Measurements from ENCODE around the gene C15orf39. TPM values are rescaled to one million over a fixed set of nuclear protein-coding genes. Genes with fewer than 3 reads are reported as not detected.

Gene C15orf39
- total RNA-seq, 1 experiment from 2014 or later: 86.5 TPM

DNA sequence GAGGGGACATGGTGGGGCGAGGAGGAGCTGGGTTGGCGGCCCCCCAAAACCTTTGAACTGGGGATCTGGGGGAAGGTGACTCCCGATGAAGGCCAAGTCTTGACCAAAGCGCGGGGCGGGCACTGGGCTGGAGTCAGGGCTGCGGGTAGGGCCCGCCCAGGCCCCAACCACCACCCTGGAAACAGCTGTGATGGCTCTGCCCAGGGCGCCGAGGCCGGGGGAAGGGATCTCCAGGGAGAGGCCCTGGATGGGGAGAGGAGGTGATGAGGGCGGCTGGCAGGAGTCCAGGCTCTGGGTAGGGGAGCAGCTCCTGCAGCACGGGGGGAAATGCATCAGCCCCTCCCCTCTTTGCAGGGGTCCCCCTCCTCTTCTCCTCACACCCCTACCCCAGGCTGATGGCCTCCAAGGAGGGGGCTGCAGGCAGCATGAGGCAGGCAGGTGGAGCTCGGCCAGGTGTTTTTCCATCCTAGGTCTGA, 5.9 kb upstream of the C15orf39 start:
- TF ChIP-seq CTCF (IDR thresholded peaks at IDR 0.05; ENCODE audit: unreplicated experiment): no peak
- CTCF ChIA-PET: interaction anchor here (1.1 to 1.5 kb wide), 3 partner anchors 20 to 39 kb away, joined by 3 to 5 read pairs (median 3); no protein-coding TSS in a partner anchor
- Mint-ChIP-seq H3K4me1 (ENCODE audit: low read depth, unreplicated experiment) (peaks cover 29% of the 10 kb centered on the region), H3K9me3 (ENCODE audit: low read depth, unreplicated experiment) (peaks cover under 1% of the 10 kb centered on the region), H3K36me3 (ENCODE audit: insufficient read depth, unreplicated experiment) (peaks cover 8% of the 10 kb centered on the region), H3K27me3 (ENCODE audit: unreplicated experiment) (no peaks in the 10 kb centered on the region), H3K4me3 (ENCODE audit: low read depth, unreplicated experiment) (no peak overlapping the region), H3K27ac (ENCODE audit: unreplicated experiment) (no peak overlapping the region)
- BruUV-seq (replicated peaks): no TSS peak
- no peak for DNase-seq
- intact Hi-C loops (cut with micrococcal nuclease; ENCODE audit: unreplicated experiment): no loop called here

DNA sequence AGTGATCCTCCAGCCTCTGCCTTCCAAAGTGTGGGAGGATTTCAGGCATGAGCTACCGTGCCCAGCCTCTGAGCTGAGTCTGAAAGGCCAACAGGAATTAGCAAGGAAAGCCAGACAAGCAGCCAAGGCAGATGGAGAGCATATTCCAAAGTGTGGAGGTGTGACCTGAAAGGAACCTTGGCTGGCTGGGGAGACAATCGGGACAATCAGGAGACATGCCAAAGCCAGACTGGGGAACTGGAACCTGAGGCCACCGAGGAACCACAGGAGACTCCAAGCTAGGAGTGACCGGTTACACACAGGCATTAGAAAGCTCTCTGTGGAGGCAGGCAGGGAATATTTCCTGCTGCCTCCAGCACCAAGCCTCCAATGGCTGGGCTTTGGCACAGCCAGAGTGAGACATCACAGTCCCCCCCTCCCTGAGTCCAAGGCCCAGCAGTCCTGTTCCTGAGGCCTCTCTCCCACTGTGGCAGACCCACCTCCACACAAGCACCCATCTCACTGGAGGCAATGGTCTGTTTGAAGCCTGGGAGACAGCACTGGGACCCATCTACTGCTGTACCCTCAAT, 4.5 kb upstream of the C15orf39 start:
- intact Hi-C loops (cut with micrococcal nuclease; ENCODE audit: unreplicated experiment): no loop called here
- Mint-ChIP-seq H3K36me3 (ENCODE audit: insufficient read depth, unreplicated experiment) (peaks cover 22% of the 10 kb centered on the region), H3K9me3 (ENCODE audit: low read depth, unreplicated experiment) (no peaks in the 10 kb centered on the region), H3K27ac (ENCODE audit: unreplicated experiment) (no peak overlapping the region), H3K4me3 (ENCODE audit: low read depth, unreplicated experiment) (no peak overlapping the region), H3K4me1 (ENCODE audit: low read depth, unreplicated experiment) (peaks cover 36% of the 10 kb centered on the region), H3K27me3 (ENCODE audit: unreplicated experiment) (no peaks in the 10 kb centered on the region)
- CTCF ChIA-PET: interaction anchor here (1.1 to 1.6 kb wide), 4 partner anchors 15 to 40 kb away, joined by 3 to 9 read pairs (median 3); no protein-coding TSS in a partner anchor
- no TSS peak for BruUV-seq (replicated peaks)
- no peak for DNase-seq
- no peak for TF ChIP-seq CTCF (IDR thresholded peaks at IDR 0.05; ENCODE audit: unreplicated experiment)

DNA sequence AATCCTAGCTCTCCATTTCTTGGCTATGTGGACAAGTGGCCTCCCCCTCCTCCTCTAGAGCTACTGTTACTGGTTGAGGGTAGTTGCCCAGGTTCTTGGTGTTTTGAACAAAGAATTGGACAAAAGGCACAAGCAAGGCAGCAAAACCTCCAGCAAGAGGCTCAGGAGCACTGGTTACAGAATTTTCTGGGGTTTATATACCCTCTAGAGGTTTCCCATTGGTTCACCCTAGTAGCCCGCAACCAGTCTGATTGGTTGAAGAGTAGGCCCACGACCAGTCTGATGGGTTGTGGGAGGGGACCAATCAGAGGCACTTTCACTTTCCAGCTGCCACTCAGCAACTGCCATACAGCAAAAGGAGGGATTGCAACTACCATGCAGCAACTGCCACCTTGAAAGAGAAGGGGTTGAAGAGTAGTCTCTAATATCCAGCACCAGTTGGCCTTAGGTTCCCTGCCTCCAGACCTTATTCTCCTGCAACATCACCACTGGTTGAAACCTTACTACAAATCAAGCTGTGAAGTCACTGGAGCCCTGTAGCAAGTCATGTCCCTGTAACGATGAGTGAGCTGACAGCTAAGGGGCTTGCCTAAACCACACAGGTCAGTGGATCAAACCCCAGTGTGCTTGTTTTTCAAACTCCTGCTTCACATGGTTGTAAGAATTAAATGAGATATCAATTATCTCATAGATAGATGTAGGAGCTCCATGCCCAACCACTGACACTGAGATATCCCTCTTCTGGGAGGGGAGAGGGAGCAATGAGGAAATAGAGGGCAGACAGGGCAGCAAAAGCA, 2.9 kb upstream of the C15orf39 start:
- intact Hi-C loops (cut with micrococcal nuclease; ENCODE audit: unreplicated experiment): no loop called here
- peak overlapping the region; percentile 79 for H3K27ac Mint-ChIP-seq (ENCODE audit: unreplicated experiment)
- no peaks in the 10 kb centered on the region for H3K27me3 Mint-ChIP-seq (ENCODE audit: unreplicated experiment)
- H3K4me3 Mint-ChIP-seq (ENCODE audit: low read depth, unreplicated experiment): no peak overlapping the region
- H3K4me1 Mint-ChIP-seq (ENCODE audit: low read depth, unreplicated experiment): peaks cover 36% of the 10 kb centered on the region
- no peak for TF ChIP-seq CTCF (IDR thresholded peaks at IDR 0.05; ENCODE audit: unreplicated experiment)
- CTCF ChIA-PET: interaction anchor here (1.4 to 4.0 kb wide), 2 partner anchors 24 to 94 kb away, joined by 4 to 17 read pairs; no protein-coding TSS in a partner anchor
- no peaks in the 10 kb centered on the region for H3K9me3 Mint-ChIP-seq (ENCODE audit: low read depth, unreplicated experiment)
- peaks cover 38% of the 10 kb centered on the region for H3K36me3 Mint-ChIP-seq (ENCODE audit: insufficient read depth, unreplicated experiment)
- BruUV-seq (replicated peaks): no TSS peak
- no peak for DNase-seq

GRCh38 chr15:75199357-75199940, 2.2 kb upstream of the C15orf39 start:
- CTCF ChIA-PET: interaction anchor here (1.4 to 4.0 kb wide), 4 partner anchors 24 to 157 kb away, joined by 4 to 76 read pairs (median 16); no protein-coding TSS in a partner anchor
- Mint-ChIP-seq H3K27me3 (ENCODE audit: unreplicated experiment) (no peaks in the 10 kb centered on the region), H3K4me3 (ENCODE audit: low read depth, unreplicated experiment) (no peak overlapping the region), H3K27ac (ENCODE audit: unreplicated experiment) (peak overlapping the region; percentile 79), H3K4me1 (ENCODE audit: low read depth, unreplicated experiment) (peaks cover 42% of the 10 kb centered on the region), H3K9me3 (ENCODE audit: low read depth, unreplicated experiment) (no peaks in the 10 kb centered on the region), H3K36me3 (ENCODE audit: insufficient read depth, unreplicated experiment) (peaks cover 45% of the 10 kb centered on the region)
- TF ChIP-seq CTCF (IDR thresholded peaks at IDR 0.05; ENCODE audit: unreplicated experiment): no peak
- DNase-seq: no peak
- BruUV-seq (replicated peaks): no TSS peak
- intact Hi-C loops (cut with micrococcal nuclease; ENCODE audit: unreplicated experiment): no loop called here

Measured in Calu3 (cell line).